Measurements from ENCODE around the gene SLC30A5.

SLC30A5 gene

DNA sequence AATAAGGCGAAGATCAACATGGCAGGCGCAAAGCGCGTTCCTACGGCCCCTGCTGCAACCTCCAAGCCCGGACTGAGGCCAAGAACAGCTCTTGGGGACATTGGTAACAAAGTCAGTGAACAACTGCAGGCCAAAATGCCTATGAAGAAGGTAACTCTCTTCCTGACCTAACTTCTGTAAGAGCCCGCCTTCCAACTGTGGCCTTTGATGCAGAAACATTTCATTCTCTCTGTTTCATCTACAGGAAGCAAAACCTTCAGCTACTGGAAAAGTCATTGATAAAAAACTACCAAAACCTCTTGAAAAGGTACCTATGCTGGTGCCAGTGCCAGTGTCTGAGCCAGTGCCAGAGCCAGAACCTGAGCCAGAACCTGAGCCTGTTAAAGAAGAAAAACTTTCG, 74.1 kb downstream of the SLC30A5 start:
- no peak for DNase-seq

DNA sequence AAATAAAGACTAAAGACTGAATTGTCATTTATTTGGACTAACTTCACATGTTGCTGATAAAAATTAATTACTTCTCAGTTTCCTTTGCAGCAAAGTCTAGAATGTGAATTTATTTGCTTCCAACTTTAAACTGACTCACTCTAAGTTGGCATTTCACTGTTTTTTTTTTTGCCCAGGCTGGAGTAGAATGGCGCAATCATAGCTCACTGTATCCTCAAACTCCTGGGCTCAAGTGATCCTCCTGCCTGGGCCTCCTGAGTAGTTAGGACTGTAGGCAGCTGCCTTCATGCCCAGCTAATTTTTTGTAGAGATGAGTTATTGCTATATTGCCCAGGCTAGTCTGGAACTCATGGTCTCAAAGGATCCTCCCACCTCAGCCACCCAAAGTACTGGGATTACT, 76.7 kb downstream of the SLC30A5 start:
- DNase-seq = no peak

DNA sequence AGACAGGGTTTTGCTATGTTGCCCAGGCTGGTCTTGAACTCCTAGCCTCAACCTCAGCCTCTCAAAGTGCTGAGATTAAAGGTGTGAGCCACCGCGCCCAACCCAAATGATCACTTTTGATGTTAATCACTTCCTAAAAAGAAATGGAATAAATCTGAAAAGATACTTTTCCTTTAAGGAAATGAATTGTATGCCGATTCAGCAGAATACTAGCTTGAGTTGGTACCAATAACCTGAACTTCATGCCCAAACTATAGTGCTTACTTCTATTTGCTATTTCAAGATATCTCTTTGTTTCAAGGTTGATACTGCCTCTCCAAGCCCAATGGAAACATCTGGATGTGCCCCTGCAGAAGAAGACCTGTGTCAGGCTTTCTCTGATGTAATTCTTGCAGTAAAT, 77.2 kb downstream of the SLC30A5 start:
- DNase-seq = no peak
